Measurements from ENCODE around the gene SCLY. TPM values are rescaled to one million over a fixed set of nuclear protein-coding genes. Genes with fewer than 3 reads are reported as not detected.

Gene SCLY
- total RNA-seq, 1 donor, result 18.6 TPM

GRCh38 chr2:238123218-238123971 is 62.6 kb downstream of the SCLY start:
- no peak for TF ChIP-seq CTCF (IDR thresholded peaks at IDR 0.05; ENCODE audit: insufficient read depth, low read depth, low read length)
- no peak for DNase-seq (ENCODE audit: low read depth)
- H3K4me3 ChIP-seq (ENCODE audit: low read depth, low read length), result no peak overlapping the region

GRCh38 chr2:238123991-238124470 is 63.2 kb downstream of the SCLY start:
- DNase-seq (ENCODE audit: low read depth), result no peak
- H3K4me3 ChIP-seq (ENCODE audit: low read depth, low read length), result no peak overlapping the region
- no peak for TF ChIP-seq CTCF (IDR thresholded peaks at IDR 0.05; ENCODE audit: insufficient read depth, low read depth, low read length)

GRCh38 chr2:238124488-238125126 is 63.8 kb downstream of the SCLY start:
- TF ChIP-seq CTCF (IDR thresholded peaks at IDR 0.05; ENCODE audit: insufficient read depth, low read depth, low read length), result no peak
- no peak for DNase-seq (ENCODE audit: low read depth)
- no peak overlapping the region for H3K4me3 ChIP-seq (ENCODE audit: low read depth, low read length)

GRCh38 chr2:238125127-238125885 is 64.5 kb downstream of the SCLY start:
- no peak for TF ChIP-seq CTCF (IDR thresholded peaks at IDR 0.05; ENCODE audit: insufficient read depth, low read depth, low read length)
- no peak for DNase-seq (ENCODE audit: low read depth)
- no peak overlapping the region for H3K4me3 ChIP-seq (ENCODE audit: low read depth, low read length)

- H3K4me3 ChIP-seq (ENCODE audit: low read depth, low read length), result no peak overlapping the region
- DNase-seq (ENCODE audit: low read depth), result no peak
- no peak for TF ChIP-seq CTCF (IDR thresholded peaks at IDR 0.05; ENCODE audit: insufficient read depth, low read depth, low read length)
These were observed 65.5 kb downstream of the SCLY start for GRCh38 chr2:238126338-238126737.

- no peak for DNase-seq (ENCODE audit: low read depth)
- H3K4me3 ChIP-seq (ENCODE audit: low read depth, low read length), result no peak overlapping the region
- no peak for TF ChIP-seq CTCF (IDR thresholded peaks at IDR 0.05; ENCODE audit: insufficient read depth, low read depth, low read length)
These were observed 66.0 kb downstream of the SCLY start for GRCh38 chr2:238126775-238127164.

Data from fibroblast of villous mesenchyme (primary cell).